Measurements from ENCODE around the gene PLEKHJ1. TPM values are rescaled to one million over a fixed set of nuclear protein-coding genes. Genes with fewer than 3 reads are reported as not detected.

The PLEKHJ1 gene
- total and polyA plus RNA-seq, 9 of the 15 experiments (the other 6 are each of a cell fraction or from before 2014, with no cell fraction given) = 1.5 to 188 (median 63.9) TPM

DNA sequence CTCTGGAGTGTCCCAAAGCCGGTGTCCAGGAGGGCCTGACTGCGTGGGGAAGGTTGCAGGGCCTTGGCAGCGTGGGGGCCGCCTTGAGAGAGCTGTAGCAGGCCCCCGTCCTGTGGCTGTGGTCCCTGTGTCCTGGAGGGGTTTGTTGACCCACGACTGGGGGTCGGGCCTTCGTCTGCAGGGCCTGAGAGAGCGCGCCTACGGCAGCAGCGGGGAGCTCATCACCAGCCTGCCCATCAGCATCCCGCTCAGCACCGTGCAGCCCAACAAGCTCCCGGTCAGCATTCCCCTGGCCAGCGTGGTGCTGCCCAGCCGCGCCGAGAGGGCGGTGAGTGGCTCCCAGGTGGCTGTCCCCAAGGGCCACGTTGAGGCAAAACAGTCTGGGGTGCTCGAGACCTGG, 18.5 kb downstream of the PLEKHJ1 start (continued):
- TF ChIP-seq, protein P1, sequence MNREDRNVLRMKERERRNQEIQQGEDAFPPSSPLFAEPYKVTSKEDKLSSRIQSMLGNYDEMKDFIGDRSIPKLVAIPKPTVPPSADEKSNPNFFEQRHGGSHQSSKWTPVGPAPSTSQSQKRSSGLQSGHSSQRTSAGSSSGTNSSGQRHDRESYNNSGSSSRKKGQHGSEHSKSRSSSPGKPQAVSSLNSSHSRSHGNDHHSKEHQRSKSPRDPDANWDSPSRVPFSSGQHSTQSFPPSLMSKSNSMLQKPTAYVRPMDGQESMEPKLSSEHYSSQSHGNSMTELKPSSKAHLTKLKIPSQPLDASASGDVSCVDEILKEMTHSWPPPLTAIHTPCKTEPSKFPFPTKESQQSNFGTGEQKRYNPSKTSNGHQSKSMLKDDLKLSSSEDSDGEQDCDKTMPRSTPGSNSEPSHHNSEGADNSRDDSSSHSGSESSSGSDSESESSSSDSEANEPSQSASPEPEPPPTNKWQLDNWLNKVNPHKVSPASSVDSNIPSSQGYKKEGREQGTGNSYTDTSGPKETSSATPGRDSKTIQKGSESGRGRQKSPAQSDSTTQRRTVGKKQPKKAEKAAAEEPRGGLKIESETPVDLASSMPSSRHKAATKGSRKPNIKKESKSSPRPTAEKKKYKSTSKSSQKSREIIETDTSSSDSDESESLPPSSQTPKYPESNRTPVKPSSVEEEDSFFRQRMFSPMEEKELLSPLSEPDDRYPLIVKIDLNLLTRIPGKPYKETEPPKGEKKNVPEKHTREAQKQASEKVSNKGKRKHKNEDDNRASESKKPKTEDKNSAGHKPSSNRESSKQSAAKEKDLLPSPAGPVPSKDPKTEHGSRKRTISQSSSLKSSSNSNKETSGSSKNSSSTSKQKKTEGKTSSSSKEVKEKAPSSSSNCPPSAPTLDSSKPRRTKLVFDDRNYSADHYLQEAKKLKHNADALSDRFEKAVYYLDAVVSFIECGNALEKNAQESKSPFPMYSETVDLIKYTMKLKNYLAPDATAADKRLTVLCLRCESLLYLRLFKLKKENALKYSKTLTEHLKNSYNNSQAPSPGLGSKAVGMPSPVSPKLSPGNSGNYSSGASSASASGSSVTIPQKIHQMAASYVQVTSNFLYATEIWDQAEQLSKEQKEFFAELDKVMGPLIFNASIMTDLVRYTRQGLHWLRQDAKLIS (CRISPR knock-in tag; IDR thresholded peaks at IDR 0.05) = no peak

- Histone ChIP-seq H4K20me1 (replicated peaks; ENCODE audit: control insufficient read depth, insufficient read depth, low read length) (0 out of 2 replicates have a peak, but pooled peaks cover 5% of the 10 kb centered on the region), H3K27me3 (ENCODE audit: control insufficient read depth in 2 of 2, insufficient read depth in 2 of 2, low read length in 2 of 2) (no peaks in the 10 kb centered on the region), H3K4me2 (ENCODE audit: insufficient read depth, low read length) (no peak overlapping the region), H3K36me3 (ENCODE audit: control insufficient read depth, insufficient read depth, low read length) (peaks cover 95% of the 10 kb centered on the region; the same call in 2 of the 3 replicates), H3K4me3 (no peak overlapping the region), H3K9ac (ENCODE audit: insufficient read depth in 1 of 2, low read depth in 2 of 2, low read length in 2 of 2) (peak overlapping the region in 1 of 2 experiments; percentile 45; a peak in 1 of 4 replicates), H3K4me1 (replicated peaks in 1 of 2; ENCODE audit: control insufficient read depth in 2 of 2, insufficient read depth in 2 of 2, low read length in 2 of 2) (peaks cover 0 to 33% of the 10 kb centered on the region in 2 experiments; a peak in 3 of 5 replicates), H3K79me2 (ENCODE audit: control insufficient read depth, insufficient read depth, low read length) (no peaks in the 10 kb centered on the region), H2AFZ (ENCODE audit: low read depth, low read length) (no peak overlapping the region), H3K27ac (ENCODE audit: extremely low read depth, low read depth, low read length) (no peak overlapping the region), H3K9me1 (ENCODE audit: control insufficient read depth, insufficient read depth, low read length) (no peaks in the 10 kb centered on the region), H3K9me3 (replicated peaks; ENCODE audit: control insufficient read depth, insufficient read depth, low read depth, low read length) (no peaks in the 10 kb centered on the region)
- 96% methylated on average over 33 of the region's 43 CpGs for WGBS (ENCODE audit: insufficient coverage, low coverage, missing lambda C conversion rate)
- intact Hi-C loops (cut with micrococcal nuclease) (no loop called here), in situ Hi-C loops (cut with MboI) (no loop called here)
- TF ChIP-seq LCOR (CRISPR knock-in tag; IDR thresholded peaks at IDR 0.05) (no peak), ILF3 (IDR thresholded peaks at IDR 0.05; ENCODE audit: borderline replicate concordance) (no peak), CBX8 (IDR thresholded peaks at IDR 0.05; ENCODE audit: borderline replicate concordance, extremely low read depth, low read depth, low read length, poor library complexity, severe bottlenecking) (no peak), C11orf30 (IDR thresholded peaks at IDR 0.05; ENCODE audit: low read depth) (peak; percentile 19; the same call in 1 of the 2 replicates), POLR2G (IDR thresholded peaks at IDR 0.05; ENCODE audit: low read depth, low read length) (peak; percentile 63; the same call in 1 of the 2 replicates), RBM22 (IDR thresholded peaks at IDR 0.05; ENCODE audit: low read depth, low read length, poor library complexity, severe bottlenecking) (peak; percentile 59), ZNF316 (IDR thresholded peaks at IDR 0.05) (0 out of 2 replicates have a peak, but pooled peaks have one; percentile 24), ZFP36 (IDR thresholded peaks at IDR 0.05; ENCODE audit: low read depth, low read length, partially characterized antibody) (no peak), TCFL5 (CRISPR knock-in tag; conservative IDR thresholded peaks at IDR 0.05) (no peak)
- BruUV-seq (replicated peaks) = no TSS peak
- CTCF ChIA-PET (ENCODE audit: low intra/inter-chr PET ratio) = no interaction called here
- no peak for FAIRE-seq
- DNase-seq (ENCODE audit: extremely low read depth in 1 of 4, low spot score in 3 of 4) = no peak
- POLR2A ChIA-PET = interaction anchor here (0.6 to 1.2 kb wide), 5 partner anchors 13 to 165 kb away, joined by 3 to 4 read pairs (median 3); partner anchors contain the start of gene PLEKHJ1
- ATAC-seq = no peak
Observed at GRCh38 chr19:2216361-2217225, 19.5 kb downstream of the PLEKHJ1 start.

Data from K562 (cell line).